Psoas muscle (tissue), 8 donors: ENCODE results near the gene CHD5. TPM values are rescaled to one million over a fixed set of nuclear protein-coding genes. Genes with fewer than 3 reads are reported as not detected.

Source experiments
- ATAC-seq, 4 donors: fragments of 200-7000 bp; cut with Tn5 transposase; one replicate each; pipeline ENCODE4 v1.9.1; 2020; ENCODE audit warnings: moderate library complexity in 3 of 4, mild to moderate bottlenecking in 2 of 4
- DNase-seq, 2 donors: peaks; one replicate each; pipeline ENCODE4 v3.0.0-alpha.2; 2020
- H3K27ac ChIP-seq: fragments of 200-600 bp; one replicate; pipeline ENCODE4 v1.8.0; 2022
- H3K27me3 ChIP-seq, 3 donors: fragments of 200-600 bp in 1 of 3; one replicate each; pipeline versions ENCODE4 v1.6.1 to v1.8.0; 2013 to 2022; ENCODE audit warnings: low read length in 2 of 3, mild to moderate bottlenecking in 2 of 3, moderate library complexity in 1 of 3; ENCODE audit not compliant: insufficient read depth in 3 of 3
- H3K36me3 ChIP-seq, 2 donors: fragments of 200-600 bp in 1 of 2; one replicate each; pipeline versions ENCODE4 v1.6.1 to v1.8.0; 2013 to 2022; ENCODE audit warnings: low read depth in 1 of 2, mild to moderate bottlenecking in 1 of 2, moderate library complexity in 1 of 2; ENCODE audit not compliant: insufficient read depth in 1 of 2
- H3K4me1 ChIP-seq: fragments of 200-600 bp; one replicate; pipeline ENCODE4 v1.8.0; 2022
- H3K4me3 ChIP-seq: fragments of 200-600 bp; one replicate; pipeline ENCODE4 v1.8.0; 2022; ENCODE audit warnings: mild to moderate bottlenecking
- H3K9me3 ChIP-seq: fragments of 200-600 bp; one replicate; pipeline ENCODE4 v1.8.0; 2022
- WGBS, 3 donors: extraction: QIAGEN DNeasy Blood & Tissue Kit; methylation state at CpG; one replicate each; pipeline versions ENCODE4 v1.1.6 to v1.1.7; 2013; 5-methylcytosine and 5-hydroxymethylcytosine counted together
- intact Hi-C, 2 donors: fragments of 100-400 bp; cut with DNase I; formaldehyde crosslinking; loops; one replicate each; pipeline versions ENCODE4 v1.11.0 to v1.14.2; 2022
- polyA plus RNA-seq, 3 donors: library from polyadenylated mRNA; stranded (reverse); fragments of 200-250 nt; gene quantifications; one replicate each; pipeline ENCODE4 v1.2.3, GENCODE V29; 2013
- total RNA-seq, 4 donors: library from RNA; stranded (reverse); fragmentation: NEBNext Ultra II Directional in 2 of 4; extraction: Animal tissue kit (Norgen Biotek cat#: 25700) in 2 of 4; gene quantifications; one replicate each; pipeline versions ENCODE4 v1.2.1 to v1.2.4, GENCODE V29; 2021 to 2023
- TF ChIP-seq, protein P1 (sequence below): fragments of 200-600 bp; IDR thresholded peaks from one replicate; pipeline ENCODE4 v1.8.0; 2022; ENCODE audit warnings: antibody characterized with exemption
- donor health status: healthy with polysubstance abuse.
- donor health status: DM: no; HTN: no; CAD: no; lungs with moderate emphysema.
- donor health status: Bipolar disorder and iron deficiency.
- donor health status: healthy.
- donor health status: DM: yes; HTN: yes; CAD: no.
- donor health status: DM: no; HTN: no; CAD: no.
- donor health status: DM: no; HTN: no; CAD: no.
- donor health status: DM: yes; HTN: yes; CAD: no.

Gene CHD5
- total and polyA plus RNA-seq, 7 donors, result 0.03 to 0.38 (median 0.24) TPM; not detected in 2

DNA sequence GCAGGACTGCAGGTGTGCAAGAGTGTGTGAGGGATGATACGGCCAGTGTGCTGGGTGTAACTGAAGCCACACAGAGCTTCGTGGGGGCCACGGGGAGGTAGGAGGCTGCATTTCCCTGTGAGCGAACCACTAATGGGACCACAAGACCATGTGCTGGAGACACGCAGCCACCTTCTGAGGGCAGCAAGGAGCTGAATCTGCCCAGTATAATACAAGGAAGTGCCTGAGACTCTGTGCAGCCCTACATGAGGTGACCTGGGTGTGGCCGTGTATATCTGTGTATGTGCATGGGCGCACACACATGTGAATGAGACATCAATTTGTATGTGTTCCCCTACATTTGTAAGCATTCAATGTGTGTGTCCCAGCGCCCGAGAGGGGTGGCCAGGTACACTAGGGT is 50.8 kb downstream of the CHD5 start:
- Histone ChIP-seq H3K9me3 (no peaks in the 10 kb centered on the region), H3K4me1 (peaks cover 2% of the 10 kb centered on the region), H3K27ac (no peak overlapping the region), H3K27me3 (peaks cover 0 to 25% (median 4%) of the 10 kb centered on the region in 3 donors), H3K36me3 (no peaks in the 10 kb centered on the region), H3K4me3 (no peak overlapping the region)
- ATAC-seq (no peak), DNase-seq (no peak)
- intact Hi-C loops, result no loop called here
- TF ChIP-seq, protein P1, sequence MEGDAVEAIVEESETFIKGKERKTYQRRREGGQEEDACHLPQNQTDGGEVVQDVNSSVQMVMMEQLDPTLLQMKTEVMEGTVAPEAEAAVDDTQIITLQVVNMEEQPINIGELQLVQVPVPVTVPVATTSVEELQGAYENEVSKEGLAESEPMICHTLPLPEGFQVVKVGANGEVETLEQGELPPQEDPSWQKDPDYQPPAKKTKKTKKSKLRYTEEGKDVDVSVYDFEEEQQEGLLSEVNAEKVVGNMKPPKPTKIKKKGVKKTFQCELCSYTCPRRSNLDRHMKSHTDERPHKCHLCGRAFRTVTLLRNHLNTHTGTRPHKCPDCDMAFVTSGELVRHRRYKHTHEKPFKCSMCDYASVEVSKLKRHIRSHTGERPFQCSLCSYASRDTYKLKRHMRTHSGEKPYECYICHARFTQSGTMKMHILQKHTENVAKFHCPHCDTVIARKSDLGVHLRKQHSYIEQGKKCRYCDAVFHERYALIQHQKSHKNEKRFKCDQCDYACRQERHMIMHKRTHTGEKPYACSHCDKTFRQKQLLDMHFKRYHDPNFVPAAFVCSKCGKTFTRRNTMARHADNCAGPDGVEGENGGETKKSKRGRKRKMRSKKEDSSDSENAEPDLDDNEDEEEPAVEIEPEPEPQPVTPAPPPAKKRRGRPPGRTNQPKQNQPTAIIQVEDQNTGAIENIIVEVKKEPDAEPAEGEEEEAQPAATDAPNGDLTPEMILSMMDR, result no peak
- 75 to 87% (median 77%) methylated on average over 9 of the region's 9 CpGs for WGBS, 3 donors

DNA sequence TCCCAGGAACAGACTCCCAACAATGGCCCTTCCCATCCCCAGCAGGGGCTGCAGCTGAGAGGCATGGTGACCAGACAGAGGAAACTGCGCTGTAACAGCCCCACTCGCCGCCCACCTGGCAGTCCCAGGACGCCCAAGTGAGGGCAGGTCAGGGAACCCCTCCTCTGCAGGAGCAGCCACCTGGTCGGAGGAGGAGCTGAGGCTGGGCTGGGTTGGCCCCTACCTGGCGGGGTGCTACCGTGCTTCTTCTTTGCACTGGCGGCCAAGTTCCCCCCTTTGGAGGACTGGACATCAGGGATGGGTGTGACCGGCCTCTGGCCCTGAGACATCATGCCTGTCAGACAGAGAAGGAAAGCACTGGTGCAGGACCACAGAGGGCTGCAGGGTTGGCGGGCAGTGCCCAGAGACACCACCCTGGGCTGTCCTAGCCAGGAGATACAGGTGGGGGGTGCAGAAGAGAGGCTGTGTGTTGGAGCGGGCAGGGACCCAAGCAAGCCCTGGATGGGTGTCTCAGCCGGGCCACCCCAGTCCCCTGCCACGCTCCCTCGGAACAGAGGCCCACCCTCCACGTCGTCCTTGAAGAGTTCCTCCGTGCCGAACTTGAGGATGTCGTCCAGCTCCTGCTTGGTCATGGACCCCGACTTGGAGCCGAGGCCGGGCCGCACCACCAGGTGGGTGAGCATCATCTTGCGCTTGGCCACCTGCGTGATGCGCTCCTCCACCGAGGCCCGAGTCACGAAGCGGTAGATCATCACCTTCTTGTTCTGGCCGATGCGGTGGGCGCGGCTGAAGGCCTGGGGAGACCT is 51.6 kb downstream of the CHD5 start:
- 85 to 93% (median 89%) methylated on average over 32 to 34 of the region's 34 CpGs for WGBS, 3 donors
- intact Hi-C loops, result no loop called here
- H3K9me3 ChIP-seq, result no peaks in the 10 kb centered on the region
- H3K36me3 ChIP-seq, result no peaks in the 10 kb centered on the region
- no peak overlapping the region for H3K27ac ChIP-seq
- peaks cover 0 to 20% (median 4%) of the 10 kb centered on the region in 3 donors for H3K27me3 ChIP-seq
- DNase-seq (peak in 1 of 2 donors; percentile 49), ATAC-seq (no peak)
- TF ChIP-seq, protein P1, result no peak
- H3K4me1 ChIP-seq, result peaks cover 2% of the 10 kb centered on the region
- H3K4me3 ChIP-seq, result no peak overlapping the region

DNA sequence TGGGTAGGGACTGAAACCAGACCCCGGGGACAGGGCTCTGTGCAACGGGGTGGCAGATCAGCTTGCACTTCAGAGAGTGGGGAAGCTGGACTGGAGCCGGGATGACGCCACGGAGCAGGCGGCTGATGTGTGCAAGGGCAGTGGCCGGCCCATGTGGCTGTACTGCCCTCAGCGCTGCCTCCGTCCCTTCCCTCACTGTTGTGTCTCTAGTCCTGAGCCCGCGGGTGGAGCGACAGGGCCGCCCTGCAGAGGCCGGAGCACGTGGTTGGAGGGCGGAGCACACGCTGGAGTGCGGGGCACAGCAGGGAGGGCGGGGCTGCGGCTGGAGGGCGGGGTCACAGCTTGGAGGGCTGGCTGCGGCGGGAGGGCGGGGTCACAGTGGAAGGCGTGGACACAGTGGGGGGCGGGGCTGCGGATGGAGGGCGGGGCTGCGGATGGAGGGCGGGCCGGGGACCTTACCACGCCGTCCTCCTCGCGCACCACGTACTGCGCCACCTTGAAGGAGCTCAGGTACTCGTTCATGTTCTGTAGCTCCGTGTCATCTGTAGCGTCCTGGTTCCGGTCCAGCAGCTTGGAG is 52.4 kb downstream of the CHD5 start:
- Histone ChIP-seq H3K4me1 (peaks cover 2% of the 10 kb centered on the region), H3K4me3 (peak overlapping the region; percentile 43), H3K27ac (no peak overlapping the region), H3K27me3 (peaks cover 0 to 20% (median 4%) of the 10 kb centered on the region in 3 donors), H3K9me3 (no peaks in the 10 kb centered on the region), H3K36me3 (no peaks in the 10 kb centered on the region)
- ATAC-seq (peak; percentile 86 to 97 (median 90)), DNase-seq (peak; percentile 73 to 85)
- TF ChIP-seq, protein P1, result no peak
- intact Hi-C loops, result no loop called here
- WGBS, 3 donors, result 7 to 15% (median 8%) methylated on average over 34 to 41 of the region's 41 CpGs

DNA sequence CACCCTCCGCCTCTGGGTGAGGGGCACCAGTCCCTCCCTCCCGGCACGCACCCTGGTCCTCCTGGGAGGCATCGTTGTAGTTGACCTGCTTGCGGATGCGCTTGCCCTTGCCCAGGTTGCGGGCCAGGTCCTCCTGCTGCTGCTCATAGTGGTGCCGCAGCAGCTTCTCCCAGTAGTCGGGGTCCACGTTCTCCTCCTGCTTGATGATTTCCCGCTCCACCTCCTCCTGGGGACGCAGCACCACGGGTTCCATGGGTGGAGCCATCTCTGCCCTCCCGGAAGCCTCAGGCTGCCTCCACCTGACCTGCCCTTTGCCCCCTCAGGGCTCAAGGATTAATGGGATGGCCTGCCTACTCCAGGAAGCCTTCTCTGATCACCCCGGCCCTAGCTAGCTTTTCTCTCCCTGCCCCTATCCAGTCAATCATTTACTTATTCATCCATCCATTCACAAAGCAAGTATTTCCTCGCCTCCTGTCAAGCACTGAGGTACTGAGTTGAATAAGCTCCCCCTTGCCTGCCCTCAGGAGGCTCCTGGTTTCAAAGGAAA is 53.5 kb downstream of the CHD5 start:
- DNase-seq (no peak), ATAC-seq (no peak)
- Histone ChIP-seq H3K36me3 (no peaks in the 10 kb centered on the region), H3K27ac (no peak overlapping the region), H3K27me3 (peaks cover 0 to 20% (median 2%) of the 10 kb centered on the region in 3 donors), H3K4me1 (peaks cover 2% of the 10 kb centered on the region), H3K9me3 (no peaks in the 10 kb centered on the region), H3K4me3 (no peak overlapping the region)
- intact Hi-C loops, result no loop called here
- WGBS, 3 donors, result 83 to 87% (median 87%) methylated on average over 16 of the region's 16 CpGs
- TF ChIP-seq, protein P1, result no peak
